HUES48 (cell line): ENCODE results near the gene NELL1.

Source experiments
- H3K27ac ChIP-seq: one replicate; pipeline ENCODE4 v1.7.0; 2013; ENCODE audit warnings: low read depth, low read length, inconsistent platforms
- H3K27me3 ChIP-seq: 2 replicates; pipeline ENCODE4 v1.6.1; 2013; ENCODE audit warnings: mild to moderate bottlenecking, low read length; ENCODE audit not compliant: control insufficient read depth, insufficient read depth
- H3K36me3 ChIP-seq: 2 replicates; pipeline ENCODE4 v1.6.1; 2013; ENCODE audit warnings: low read length; ENCODE audit not compliant: control insufficient read depth, insufficient read depth
- H3K4me1 ChIP-seq: 2 replicates; pipeline ENCODE4 v1.6.1; 2013; ENCODE audit warnings: mild to moderate bottlenecking, low read length; ENCODE audit not compliant: control insufficient read depth, insufficient read depth
- H3K4me3 ChIP-seq: 2 replicates; pipeline ENCODE4 v1.5.1; 2013; ENCODE audit warnings: mild to moderate bottlenecking, low read depth, low read length
- H3K9ac ChIP-seq: 2 replicates; pipeline ENCODE4 v1.6.1; 2013; ENCODE audit warnings: mild to moderate bottlenecking, low read depth, low read length, moderate library complexity
- H3K9me3 ChIP-seq: 2 replicates; pipeline ENCODE4 v1.6.1; 2013; ENCODE audit warnings: low read length; ENCODE audit not compliant: control insufficient read depth, insufficient read depth

Gene NELL1

GRCh38 chr11:20864628-20865027 lies 195.2 kb downstream of the NELL1 start:
- no peak overlapping the region for H3K27ac ChIP-seq
- 0 out of 2 replicates have a peak, but pooled peaks cover 3% of the 10 kb centered on the region for H3K9me3 ChIP-seq
- no peak overlapping the region for H3K9ac ChIP-seq
- H3K4me3 ChIP-seq, result no peak overlapping the region
- no peaks in the 10 kb centered on the region for H3K36me3 ChIP-seq
- H3K4me1 ChIP-seq, result no peaks in the 10 kb centered on the region
- no peaks in the 10 kb centered on the region for H3K27me3 ChIP-seq

- Histone ChIP-seq H3K27ac (no peak overlapping the region), H3K9ac (no peak overlapping the region), H3K4me3 (no peak overlapping the region), H3K9me3 (0 out of 2 replicates have a peak, but pooled peaks cover 3% of the 10 kb centered on the region), H3K27me3 (no peaks in the 10 kb centered on the region), H3K36me3 (no peaks in the 10 kb centered on the region), H3K4me1 (no peaks in the 10 kb centered on the region)
These were observed 195.8 kb downstream of the NELL1 start for GRCh38 chr11:20865161-20865560.

GRCh38 chr11:20869123-20869522 lies 199.7 kb downstream of the NELL1 start:
- Histone ChIP-seq H3K9me3 (0 out of 2 replicates have a peak, but pooled peaks cover 3% of the 10 kb centered on the region), H3K4me1 (no peaks in the 10 kb centered on the region), H3K36me3 (no peaks in the 10 kb centered on the region), H3K4me3 (no peak overlapping the region), H3K27me3 (no peaks in the 10 kb centered on the region), H3K9ac (no peak overlapping the region), H3K27ac (no peak overlapping the region)

- Histone ChIP-seq H3K9me3 (no peaks in the 10 kb centered on the region), H3K4me1 (peaks cover 8% of the 10 kb centered on the region), H3K27ac (no peak overlapping the region), H3K27me3 (no peaks in the 10 kb centered on the region), H3K9ac (no peak overlapping the region), H3K4me3 (no peak overlapping the region), H3K36me3 (no peaks in the 10 kb centered on the region)
These were observed 203.7 kb downstream of the NELL1 start for GRCh38 chr11:20873054-20873453.

- Histone ChIP-seq H3K9ac (no peak overlapping the region), H3K9me3 (no peaks in the 10 kb centered on the region), H3K27me3 (no peaks in the 10 kb centered on the region), H3K27ac (no peak overlapping the region), H3K36me3 (no peaks in the 10 kb centered on the region), H3K4me3 (no peak overlapping the region), H3K4me1 (peaks cover 8% of the 10 kb centered on the region)
These were observed 205.0 kb downstream of the NELL1 start for GRCh38 chr11:20874358-20874757.

- no peak overlapping the region for H3K27ac ChIP-seq
These were observed 206.5 kb downstream of the NELL1 start for GRCh38 chr11:20875889-20876288.

GRCh38 chr11:20876738-20877137 lies 207.4 kb downstream of the NELL1 start:
- Histone ChIP-seq H3K27ac (no peak overlapping the region), H3K36me3 (no peaks in the 10 kb centered on the region), H3K4me1 (peaks cover 26% of the 10 kb centered on the region), H3K27me3 (no peaks in the 10 kb centered on the region), H3K9ac (no peak overlapping the region), H3K4me3 (no peak overlapping the region), H3K9me3 (no peaks in the 10 kb centered on the region)

More at GRCh38 chr11:20875889-20876288, 206.5 kb downstream of the NELL1 start:
- no peaks in the 10 kb centered on the region for H3K9me3 ChIP-seq
- no peaks in the 10 kb centered on the region for H3K27me3 ChIP-seq
- H3K9ac ChIP-seq, result no peak overlapping the region
- H3K4me3 ChIP-seq, result no peak overlapping the region
- H3K4me1 ChIP-seq, result peaks cover 18% of the 10 kb centered on the region
- no peaks in the 10 kb centered on the region for H3K36me3 ChIP-seq

- Histone ChIP-seq H3K27me3 (no peaks in the 10 kb centered on the region), H3K27ac (no peak overlapping the region), H3K36me3 (no peaks in the 10 kb centered on the region), H3K4me3 (no peak overlapping the region), H3K4me1 (peaks cover 40% of the 10 kb centered on the region), H3K9ac (no peak overlapping the region), H3K9me3 (no peaks in the 10 kb centered on the region)
These were observed 210.7 kb downstream of the NELL1 start for GRCh38 chr11:20880094-20880493.

- Histone ChIP-seq H3K9me3 (no peaks in the 10 kb centered on the region), H3K4me1 (peaks cover 32% of the 10 kb centered on the region), H3K36me3 (no peaks in the 10 kb centered on the region), H3K27ac (peak overlapping the region; percentile 66), H3K9ac (peak overlapping the region; percentile 22; the same call in 1 of the 2 replicates), H3K4me3 (peak overlapping the region; percentile 26), H3K27me3 (no peaks in the 10 kb centered on the region)
These were observed 212.1 kb downstream of the NELL1 start for GRCh38 chr11:20881328-20882079.

- H3K4me3 ChIP-seq, result no peak overlapping the region
- no peaks in the 10 kb centered on the region for H3K27me3 ChIP-seq
- no peak overlapping the region for H3K27ac ChIP-seq
- no peak overlapping the region for H3K9ac ChIP-seq
- H3K36me3 ChIP-seq, result no peaks in the 10 kb centered on the region
- no peaks in the 10 kb centered on the region for H3K9me3 ChIP-seq
- peaks cover 10% of the 10 kb centered on the region for H3K4me1 ChIP-seq
These were observed 217.8 kb downstream of the NELL1 start for GRCh38 chr11:20887137-20887536.

- H3K9ac ChIP-seq, result no peak overlapping the region
- H3K4me1 ChIP-seq, result no peaks in the 10 kb centered on the region
- no peaks in the 10 kb centered on the region for H3K36me3 ChIP-seq
- H3K27me3 ChIP-seq, result no peaks in the 10 kb centered on the region
- no peaks in the 10 kb centered on the region for H3K9me3 ChIP-seq
- no peak overlapping the region for H3K27ac ChIP-seq
- no peak overlapping the region for H3K4me3 ChIP-seq
These were observed 224.9 kb downstream of the NELL1 start for GRCh38 chr11:20894296-20894695.
